ENCODE measurements around the gene KRTAP10-1. TPM values are rescaled to one million over a fixed set of nuclear protein-coding genes. Genes with fewer than 3 reads are reported as not detected.
A peak's percentile ranks its signal among the peaks of the same experiment; 100 is the strongest.

The KRTAP10-1 gene
- total RNA-seq, 2 experiments from 2014 or later, result 0.13 TPM; not detected in 1

- Histone ChIP-seq H3K36me3 (ENCODE audit: insufficient read depth, low read length) (no peaks in the 10 kb centered on the region), H3K4me2 (ENCODE audit: low read length) (no peak overlapping the region), H3K9me2 (ENCODE audit: insufficient read depth, low read length) (no peaks in the 10 kb centered on the region), H3K27ac (ENCODE audit: low read depth, low read length, poor library complexity, severe bottlenecking) (no peak overlapping the region), H2AFZ (ENCODE audit: low read length) (no peak overlapping the region), H3K79me2 (ENCODE audit: insufficient read depth, low read depth, low read length) (no peaks in the 10 kb centered on the region), H3K4me1 (ENCODE audit: insufficient read depth, low read length, poor library complexity, severe bottlenecking) (no peaks in the 10 kb centered on the region), H4K20me1 (ENCODE audit: insufficient read depth, low read length) (no peaks in the 10 kb centered on the region), H3K4me3 (ENCODE audit: low read depth, low read length, poor library complexity, severe bottlenecking) (no peak overlapping the region), H3K9me3 (ENCODE audit: low read length) (no peaks in the 10 kb centered on the region)
- intact Hi-C loops (cut with micrococcal nuclease; ENCODE audit: unreplicated experiment), result no loop called here
- BruUV-seq (replicated peaks), result no TSS peak
- ChIA-PET CTCF (ENCODE audit: unreplicated experiment) (no interaction called here), POLR2A (no interaction called here)
- no peak for DNase-seq (ENCODE audit: low spot score)
- no peak for TF ChIP-seq EZH2phosphoT487 (IDR thresholded peaks at IDR 0.05; ENCODE audit: borderline replicate concordance, low read depth, low read length)
- no peak for TF ChIP-seq CTCF (conservative IDR thresholded peaks at IDR 0.05; ENCODE audit: low read length)
These were observed 21.3 kb downstream of the KRTAP10-1 start for GRCh38 chr21:44518686-44519085.

GRCh38 chr21:44517175-44517899 lies 22.7 kb downstream of the KRTAP10-1 start:
- Histone ChIP-seq H3K9me2 (ENCODE audit: insufficient read depth, low read length) (no peaks in the 10 kb centered on the region), H3K9me3 (ENCODE audit: low read length) (no peaks in the 10 kb centered on the region), H3K4me1 (ENCODE audit: insufficient read depth, low read length, poor library complexity, severe bottlenecking) (no peaks in the 10 kb centered on the region), H3K4me3 (ENCODE audit: low read depth, low read length, poor library complexity, severe bottlenecking) (peak overlapping the region; percentile 21), H3K79me2 (ENCODE audit: insufficient read depth, low read depth, low read length) (no peaks in the 10 kb centered on the region), H3K36me3 (ENCODE audit: insufficient read depth, low read length) (no peaks in the 10 kb centered on the region), H3K27ac (ENCODE audit: low read depth, low read length, poor library complexity, severe bottlenecking) (no peak overlapping the region), H4K20me1 (ENCODE audit: insufficient read depth, low read length) (no peaks in the 10 kb centered on the region), H2AFZ (ENCODE audit: low read length) (peak overlapping the region; percentile 56; the same call in 1 of the 2 replicates), H3K4me2 (ENCODE audit: low read length) (no peak overlapping the region)
- intact Hi-C loops (cut with micrococcal nuclease; ENCODE audit: unreplicated experiment), result no loop called here
- POLR2A ChIA-PET, result interaction anchor here (0.5 kb wide), 1 partner anchor 56 kb away, joined by 4 read pairs; no protein-coding TSS in a partner anchor
- BruUV-seq (replicated peaks), result no TSS peak
- DNase-seq (ENCODE audit: low spot score), result peak; percentile 61
- no peak for TF ChIP-seq EZH2phosphoT487 (IDR thresholded peaks at IDR 0.05; ENCODE audit: borderline replicate concordance, low read depth, low read length)
- CTCF ChIA-PET (ENCODE audit: unreplicated experiment), result interaction anchor here (0.6 kb wide), 1 partner anchor 346 kb away, joined by 3 read pairs; no protein-coding TSS in a partner anchor

- TF ChIP-seq EZH2phosphoT487 (IDR thresholded peaks at IDR 0.05; ENCODE audit: borderline replicate concordance, low read depth, low read length) (no peak), CTCF (conservative IDR thresholded peaks at IDR 0.05; ENCODE audit: low read length) (no peak)
- DNase-seq (ENCODE audit: low spot score), result no peak
- Histone ChIP-seq H3K4me3 (ENCODE audit: low read depth, low read length, poor library complexity, severe bottlenecking) (peak overlapping the region; percentile 21), H3K27ac (ENCODE audit: low read depth, low read length, poor library complexity, severe bottlenecking) (no peak overlapping the region), H3K9me2 (ENCODE audit: insufficient read depth, low read length) (no peaks in the 10 kb centered on the region), H3K4me1 (ENCODE audit: insufficient read depth, low read length, poor library complexity, severe bottlenecking) (no peaks in the 10 kb centered on the region), H4K20me1 (ENCODE audit: insufficient read depth, low read length) (no peaks in the 10 kb centered on the region), H3K9me3 (ENCODE audit: low read length) (no peaks in the 10 kb centered on the region), H3K4me2 (ENCODE audit: low read length) (no peak overlapping the region), H3K79me2 (ENCODE audit: insufficient read depth, low read depth, low read length) (no peaks in the 10 kb centered on the region), H2AFZ (ENCODE audit: low read length) (peak overlapping the region; percentile 56; the same call in 1 of the 2 replicates), H3K36me3 (ENCODE audit: insufficient read depth, low read length) (no peaks in the 10 kb centered on the region)
- intact Hi-C loops (cut with micrococcal nuclease; ENCODE audit: unreplicated experiment), result no loop called here
- no TSS peak for BruUV-seq (replicated peaks)
- ChIA-PET CTCF (ENCODE audit: unreplicated experiment) (no interaction called here), POLR2A (no interaction called here)
These were observed 23.2 kb downstream of the KRTAP10-1 start for GRCh38 chr21:44516828-44517174.

All from OCI-LY7 (cell line).